ENCODE results near the gene CCL26.

DNA sequence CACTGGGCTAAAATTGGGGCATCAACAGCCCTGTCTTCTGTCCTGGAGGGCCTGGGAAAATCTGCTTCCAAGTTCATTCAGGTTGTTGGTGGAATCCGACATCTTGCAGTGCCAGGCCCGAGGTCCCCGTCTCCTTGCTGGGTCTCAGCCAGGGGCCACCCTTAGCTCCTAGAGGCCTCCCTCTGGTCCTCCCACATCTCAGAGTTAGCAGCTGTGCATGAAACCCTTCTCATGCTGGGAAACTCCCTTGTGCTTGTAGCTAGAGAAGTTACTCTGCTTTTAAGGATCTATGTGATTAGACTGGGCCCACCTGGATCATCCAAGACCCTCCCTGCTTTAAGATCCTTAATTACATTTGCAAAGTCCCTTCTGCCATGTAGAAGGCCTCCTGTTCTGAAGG lies 48.6 kb downstream of the CCL26 start:
- no peak for TF ChIP-seq POLR2A (IDR thresholded peaks at IDR 0.05; ENCODE audit: low read length)
- no peak for TF ChIP-seq GATA1 (IDR thresholded peaks at IDR 0.05; ENCODE audit: low read depth, low read length)

All from erythroblast (primary cell).